HG02885 (cell line): ENCODE data around the gene MLLT10.
"Not testable (repeated sequence)": the region's sequence is repeated elsewhere in the genome, so short reads cannot be mapped to it uniquely, and the experiment has no call there.

Experiments
- ATAC-seq: cut with Tn5 transposase; IDR thresholded peaks from one replicate; pipeline ENCODE4 v1.9.1; 2021; ENCODE audit warnings: mild to moderate bottlenecking; ENCODE audit not compliant: unreplicated experiment, poor library complexity

Gene MLLT10

DNA sequence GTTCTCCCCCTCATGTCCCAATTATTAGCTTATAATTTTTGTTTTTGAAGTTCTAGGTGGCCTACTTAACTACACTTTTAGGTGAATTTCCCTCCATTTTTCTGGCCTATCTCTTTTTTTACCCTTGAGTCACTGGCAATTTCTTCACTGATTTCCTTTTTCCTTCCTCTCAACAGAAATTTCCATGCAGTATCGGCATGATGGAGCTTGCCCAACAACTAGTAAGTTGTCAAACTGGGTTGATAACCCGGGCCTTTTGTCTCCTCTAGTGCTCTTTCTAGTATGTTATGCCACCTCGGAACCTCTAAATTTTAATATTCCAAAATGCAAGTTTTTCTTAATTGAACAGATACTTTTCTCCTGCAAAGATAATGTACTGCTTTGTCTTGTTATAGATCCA is 147.1 kb downstream of the MLLT10 start:
- no peak for ATAC-seq

DNA sequence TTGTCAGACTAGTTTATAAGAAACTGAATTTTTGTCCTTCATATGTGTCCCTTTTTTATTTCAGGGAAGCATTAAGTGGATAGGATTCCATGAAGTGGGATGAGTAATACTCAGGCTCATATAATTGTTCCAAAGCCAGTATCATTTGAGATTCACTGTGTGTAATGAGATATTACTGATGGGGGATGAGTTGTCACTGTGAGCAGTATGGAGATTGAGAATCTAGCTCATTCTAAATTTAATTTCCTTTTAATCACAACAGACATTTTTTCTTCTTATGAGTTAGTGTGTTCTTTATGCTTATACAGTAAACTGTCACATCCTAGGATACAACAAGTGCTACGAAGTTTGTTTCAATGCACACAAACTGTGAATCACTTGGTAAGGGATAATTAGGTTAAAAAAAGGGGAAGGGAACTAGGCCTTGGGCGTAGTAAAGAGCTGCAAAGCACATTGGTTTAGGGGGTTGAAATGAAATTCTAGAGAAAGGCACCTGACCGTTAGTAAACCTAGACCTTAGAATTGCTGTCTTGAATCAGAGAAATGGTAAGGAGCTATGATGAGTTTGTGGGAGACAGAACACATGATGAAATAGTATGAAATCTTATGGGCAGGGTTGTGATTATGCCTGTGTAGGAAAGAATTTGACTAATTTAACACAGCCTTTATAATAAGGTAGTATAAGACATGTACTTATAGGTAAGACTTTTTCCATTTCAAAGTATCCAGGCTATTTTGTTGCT is 153.4 kb downstream of the MLLT10 start:
- ATAC-seq: no peak

DNA sequence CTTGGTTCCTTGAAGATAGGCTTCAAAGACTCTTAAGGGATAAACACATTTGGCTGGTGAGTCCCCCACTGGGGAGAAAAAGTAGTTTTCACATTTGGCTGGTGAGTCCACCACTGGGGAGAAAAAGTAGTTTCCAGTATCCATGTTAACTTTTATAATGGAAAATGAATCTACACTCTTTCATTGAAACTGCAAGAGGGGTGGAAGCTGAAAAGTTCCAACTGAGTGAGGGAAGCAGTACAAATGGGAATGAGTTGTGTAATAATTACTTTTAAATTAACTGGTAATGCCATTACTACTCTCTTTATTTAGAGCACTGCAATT is 153.9 kb downstream of the MLLT10 start:
- ATAC-seq: no peak

- ATAC-seq: no peak
These were observed 154.8 kb downstream of the MLLT10 start for GRCh38 chr10:21688870-21689269.

DNA sequence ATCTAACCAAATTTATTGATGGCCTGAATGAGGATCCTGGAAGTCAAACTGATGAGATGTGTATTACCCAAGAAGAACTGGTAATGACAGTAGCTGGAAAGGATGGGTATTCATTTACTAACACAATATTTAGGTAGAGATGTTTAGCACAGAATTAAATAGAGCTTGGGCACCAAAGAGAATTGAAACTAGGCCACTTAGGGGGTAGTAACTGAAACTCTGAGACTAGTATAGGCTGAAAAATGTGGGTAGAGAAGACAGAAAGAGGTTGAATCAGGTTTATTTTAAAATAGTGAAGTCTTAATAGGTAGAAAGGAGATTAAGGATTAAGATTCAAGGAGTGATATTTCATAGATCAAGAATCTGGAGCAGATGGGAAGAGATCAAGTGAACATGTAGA is 155.8 kb downstream of the MLLT10 start:
- ATAC-seq: no peak

GRCh38 chr10:21692916-21693315 is 158.9 kb downstream of the MLLT10 start:
- ATAC-seq: no peak

DNA sequence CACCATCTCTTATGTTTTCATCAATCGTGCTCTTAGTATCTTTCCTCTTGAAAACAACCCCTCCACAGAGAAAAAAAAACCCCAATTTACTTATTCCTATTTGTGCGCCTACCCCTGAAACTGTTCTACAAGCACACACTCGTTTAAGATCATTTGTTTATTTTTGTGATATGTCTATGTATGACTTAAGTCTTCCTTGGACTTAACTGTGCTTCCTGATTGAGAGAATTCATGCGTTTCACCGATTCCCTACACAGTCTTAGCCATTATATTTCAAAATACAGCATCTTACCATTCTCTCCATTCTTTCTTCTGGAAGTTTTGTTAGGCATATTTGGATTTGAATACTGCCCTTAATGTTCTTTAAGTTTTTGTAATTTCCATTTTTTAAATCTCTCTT is 159.4 kb downstream of the MLLT10 start:
- no peak for ATAC-seq

DNA sequence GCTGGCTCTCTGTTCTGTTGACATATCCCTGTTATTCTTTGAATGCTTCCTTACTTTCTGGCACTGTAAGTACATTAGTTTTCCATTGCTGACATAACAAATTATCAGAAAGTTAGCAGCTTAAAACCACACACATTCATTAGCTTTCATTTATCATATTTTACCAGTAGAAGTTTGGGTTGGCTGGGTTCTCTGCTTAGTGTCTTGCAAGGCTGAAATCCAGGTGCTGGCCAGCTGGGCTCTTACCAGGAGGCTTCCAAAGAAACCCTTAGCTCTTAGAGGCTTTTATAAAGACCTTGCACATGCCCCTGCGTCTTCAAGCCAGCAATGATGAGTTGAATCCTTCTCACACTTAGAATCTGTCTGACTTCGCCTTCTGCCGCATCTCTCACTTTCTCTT is 160.6 kb downstream of the MLLT10 start:
- no peak for ATAC-seq

DNA sequence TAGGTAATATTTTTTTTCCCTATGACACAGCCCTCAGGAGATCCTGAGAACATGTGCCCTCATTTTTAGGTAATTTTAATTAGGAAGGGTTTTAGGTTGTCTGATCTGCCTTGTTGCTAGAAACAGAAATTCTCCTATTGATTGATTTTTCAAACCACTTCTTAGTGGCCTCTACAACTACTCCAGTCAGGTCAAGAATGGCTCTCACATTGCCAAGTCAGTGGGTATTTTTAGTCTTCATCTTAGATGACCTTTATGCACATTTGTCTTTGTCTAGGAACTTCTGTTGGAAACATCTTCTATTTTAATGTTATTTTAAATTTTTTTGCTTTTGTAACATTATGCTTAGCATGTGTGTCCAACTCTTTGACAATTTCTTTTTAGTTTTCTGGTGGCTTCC is 162.3 kb downstream of the MLLT10 start:
- ATAC-seq: no peak

DNA sequence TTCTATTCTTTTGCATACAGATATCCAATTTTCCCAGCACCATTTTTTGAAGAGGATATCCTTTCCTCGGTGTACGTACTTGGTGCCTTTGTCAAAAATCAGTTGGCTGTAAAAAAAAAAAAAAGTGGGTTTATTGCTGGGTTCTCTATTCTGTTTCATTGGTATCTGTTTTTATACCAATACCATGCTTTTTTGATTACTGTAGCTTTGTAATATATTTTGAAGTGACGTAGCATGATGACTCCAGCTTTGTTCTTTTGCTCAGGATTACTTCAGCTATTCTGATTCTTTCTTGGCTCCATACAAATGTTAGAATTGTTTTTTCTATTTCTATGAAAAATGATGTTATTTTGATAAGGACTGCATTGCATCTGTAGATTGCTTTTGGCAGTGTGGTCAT is 165.5 kb downstream of the MLLT10 start:
- no peak for ATAC-seq

DNA sequence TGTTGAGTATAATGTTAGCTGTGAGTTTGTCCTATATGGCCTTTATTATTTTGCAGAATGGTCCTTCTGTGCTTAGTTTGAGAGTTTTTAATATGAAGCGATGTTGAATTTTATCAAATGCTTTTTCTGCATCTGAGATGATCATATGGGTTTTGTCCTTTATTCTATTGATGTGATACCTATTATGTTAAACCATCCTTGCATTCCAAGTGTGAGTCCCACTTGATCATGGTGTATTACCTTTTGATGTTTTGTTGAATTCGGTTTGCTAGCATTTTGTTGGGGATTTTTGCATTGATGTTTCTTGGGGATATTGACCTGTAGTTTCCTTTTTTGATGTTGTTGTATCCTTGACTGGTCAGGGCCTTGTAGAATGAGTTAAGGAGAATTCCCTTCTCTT is 166.4 kb downstream of the MLLT10 start:
- ATAC-seq: no peak

GRCh38 chr10:21702633-21703111 is 168.6 kb downstream of the MLLT10 start:
- peak; percentile 82 for ATAC-seq

DNA sequence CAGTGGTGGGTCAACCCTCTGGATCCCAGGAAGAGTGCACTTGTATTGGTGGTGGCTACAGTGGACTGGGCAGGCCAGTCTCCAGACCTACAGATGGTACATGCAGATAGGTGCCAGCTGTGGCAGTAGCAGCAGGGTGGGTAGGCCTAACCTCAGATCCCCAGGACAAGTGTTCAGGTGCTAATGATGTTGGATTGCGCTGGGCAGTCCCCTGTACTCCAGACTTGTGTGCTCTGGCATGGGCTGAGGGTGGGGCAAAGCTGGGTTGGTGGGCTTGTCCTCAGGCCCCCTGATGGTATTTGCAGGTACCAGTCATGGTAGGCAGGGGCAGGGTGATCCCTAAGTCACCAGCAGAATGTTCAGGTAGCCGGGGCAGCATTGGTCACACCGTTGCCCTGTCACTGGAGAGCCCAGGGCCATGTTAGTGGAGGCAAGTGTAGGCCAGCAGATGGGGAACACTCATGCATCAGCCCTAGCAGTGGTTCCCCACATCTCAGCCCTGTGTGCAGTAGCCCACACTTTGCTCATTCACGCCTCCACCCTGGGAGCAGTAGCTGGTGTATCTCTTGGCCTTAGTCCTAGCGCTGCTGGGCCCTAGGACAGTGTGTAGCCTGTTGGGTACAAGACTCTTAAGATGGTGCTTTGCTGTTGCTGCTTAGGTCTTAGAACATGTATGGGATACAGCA is 171.3 kb downstream of the MLLT10 start:
- no peak for ATAC-seq

DNA sequence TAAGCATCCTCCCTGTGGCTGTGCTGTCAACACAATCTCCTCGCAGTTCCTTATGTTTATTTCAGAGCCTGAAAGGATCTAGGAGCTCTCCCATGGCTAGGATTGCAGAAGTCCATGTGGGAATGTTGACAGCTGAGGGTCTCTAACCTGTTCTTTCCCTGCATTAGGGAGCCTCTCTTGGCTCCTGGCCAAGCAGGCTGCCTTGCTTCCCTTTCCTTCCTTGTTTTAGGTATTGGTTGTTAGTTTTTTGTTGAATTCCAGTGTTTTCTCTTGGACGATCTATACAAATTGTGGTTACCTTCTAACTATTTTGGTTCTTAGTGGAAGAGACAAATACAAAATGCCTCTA is 171.8 kb downstream of the MLLT10 start:
- no peak for ATAC-seq

- no peak for ATAC-seq
These were observed 173.5 kb downstream of the MLLT10 start for GRCh38 chr10:21707498-21707897.

DNA sequence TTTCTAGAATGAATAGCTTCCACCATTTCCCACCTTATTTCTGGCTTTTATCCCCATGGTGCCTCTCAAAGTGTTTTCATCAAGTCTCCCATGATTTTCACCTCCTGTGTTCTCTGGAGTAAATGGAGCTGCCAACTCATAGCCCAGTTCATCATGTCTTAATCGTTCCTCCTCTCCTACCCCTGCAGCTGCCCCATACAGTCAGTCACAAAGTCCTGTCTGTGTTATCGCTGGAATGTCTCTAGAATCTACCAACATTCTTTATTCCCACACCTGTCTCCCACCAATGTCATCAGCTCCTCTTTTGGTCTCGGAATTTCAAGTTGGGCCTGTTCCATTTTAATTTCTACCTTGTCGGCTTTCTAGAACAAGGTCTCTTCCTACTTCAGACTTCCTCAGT is 178.9 kb downstream of the MLLT10 start:
- no peak for ATAC-seq

- no peak for ATAC-seq
These were observed 181.6 kb downstream of the MLLT10 start for GRCh38 chr10:21715531-21716195.

DNA sequence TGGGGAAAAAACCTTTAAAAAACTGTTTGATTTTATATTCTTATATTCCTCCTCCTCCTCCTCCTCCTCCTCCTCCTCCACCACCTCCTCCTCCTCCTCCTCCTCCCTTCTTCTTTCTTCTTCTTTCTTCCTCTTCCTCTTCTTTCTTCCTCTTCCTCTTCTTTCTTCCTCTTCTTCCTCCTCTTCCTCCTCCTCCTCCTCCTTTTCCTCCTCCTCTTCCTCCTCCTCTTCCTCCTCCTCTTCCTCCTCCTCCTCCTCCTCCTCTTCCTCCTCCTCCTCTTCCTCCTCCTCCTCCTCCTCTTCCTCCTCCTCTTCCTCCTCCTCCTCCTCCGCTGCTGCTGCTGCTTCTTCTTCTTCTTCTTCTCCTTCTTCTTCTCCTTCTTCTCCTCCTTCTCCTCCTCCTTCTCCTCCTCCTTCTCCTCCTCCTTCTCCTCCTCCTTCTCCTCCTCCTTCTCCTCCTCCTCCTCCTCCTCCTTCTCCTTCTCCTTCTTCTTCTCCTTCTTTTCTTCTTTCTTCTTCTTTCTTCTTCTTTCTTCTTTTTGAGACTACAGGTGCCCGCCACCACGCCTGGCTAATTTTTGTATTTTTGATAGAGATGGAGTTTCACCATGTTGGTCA is 183.5 kb downstream of the MLLT10 start:
- not testable (repeated sequence) for ATAC-seq

GRCh38 chr10:21719502-21719901 is 185.5 kb downstream of the MLLT10 start:
- no peak for ATAC-seq

DNA sequence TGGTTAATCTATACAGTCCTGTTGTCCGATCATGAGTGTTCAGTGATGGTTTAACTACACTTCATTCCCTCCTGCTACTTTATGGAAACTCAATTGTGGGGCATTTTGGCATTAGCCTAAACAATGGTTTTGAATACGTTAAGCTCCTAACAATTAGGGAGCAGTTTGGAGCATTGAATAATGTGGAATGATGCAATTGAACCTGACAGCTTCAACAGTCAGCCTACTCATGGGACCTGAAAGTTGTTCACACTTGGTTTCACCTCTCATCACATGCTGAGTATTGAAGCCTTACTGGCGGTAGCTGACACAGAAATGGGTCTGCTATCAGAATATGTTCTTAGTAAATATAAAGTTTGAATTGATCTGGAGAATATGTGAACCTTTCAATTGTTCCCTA is 186.1 kb downstream of the MLLT10 start:
- ATAC-seq: peak; percentile 44

DNA sequence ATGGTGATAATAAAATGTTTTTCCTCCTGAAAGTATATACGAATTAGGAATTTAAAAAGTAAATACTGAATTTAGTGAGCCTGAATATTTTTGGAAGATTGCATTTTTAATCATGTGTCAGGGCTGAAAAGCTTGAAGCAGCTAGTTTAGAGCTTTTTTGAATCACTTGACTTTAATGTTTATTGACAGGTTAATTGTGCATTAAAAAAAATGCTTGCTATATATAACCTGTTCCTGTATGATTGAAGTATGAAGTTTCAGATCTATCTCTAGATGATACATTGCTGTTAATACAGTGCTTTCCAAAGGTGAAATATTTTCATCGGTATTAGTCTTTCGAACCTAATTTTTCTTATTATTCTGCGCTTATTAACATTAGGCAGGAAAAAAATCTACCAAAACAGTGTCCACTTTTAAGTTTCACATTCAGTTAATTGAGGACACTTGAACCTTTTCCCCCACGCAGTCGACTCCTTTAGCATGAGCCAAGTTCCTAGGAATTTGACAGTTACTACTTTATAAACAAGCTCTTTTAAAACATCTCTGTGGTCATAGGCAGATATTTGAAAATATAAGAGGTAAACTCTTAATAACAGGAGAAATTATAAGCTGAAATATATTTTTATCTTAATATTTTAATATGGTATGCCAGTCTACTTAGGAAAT is 187.1 kb downstream of the MLLT10 start:
- ATAC-seq: no peak
